Raji (cell line): Measurements from ENCODE around the gene EML4.

ENCODE experiments used
- POLR2A ChIP-seq: IDR thresholded peaks from 2 replicates; pipeline ENCODE4 v1.6.1; 2011; ENCODE audit warnings: low read depth, low read length, control low read depth; ENCODE audit not compliant: insufficient read depth

EML4 gene

GRCh38 chr2:42315844-42316470 lies 146.8 kb downstream of the EML4 start:
- no peak for TF ChIP-seq POLR2A

- no peak for TF ChIP-seq POLR2A
Observed at GRCh38 chr2:42316910-42317309, 147.8 kb downstream of the EML4 start.

GRCh38 chr2:42317486-42317885 lies 148.3 kb downstream of the EML4 start:
- TF ChIP-seq POLR2A: no peak

- no peak for TF ChIP-seq POLR2A
Observed at GRCh38 chr2:42317945-42318344, 148.8 kb downstream of the EML4 start.

- no peak for TF ChIP-seq POLR2A
Observed at GRCh38 chr2:42319265-42319664, 150.1 kb downstream of the EML4 start.

GRCh38 chr2:42321452-42322064 lies 152.4 kb downstream of the EML4 start:
- TF ChIP-seq POLR2A: no peak

GRCh38 chr2:42324244-42324643 lies 155.1 kb downstream of the EML4 start:
- TF ChIP-seq POLR2A: no peak

GRCh38 chr2:42324949-42325348 lies 155.8 kb downstream of the EML4 start:
- TF ChIP-seq POLR2A: no peak

GRCh38 chr2:42325609-42326008 lies 156.5 kb downstream of the EML4 start:
- TF ChIP-seq POLR2A: no peak

GRCh38 chr2:42327125-42327524 lies 158.0 kb downstream of the EML4 start:
- TF ChIP-seq POLR2A: no peak

GRCh38 chr2:42328148-42328833 lies 159.1 kb downstream of the EML4 start:
- no peak for TF ChIP-seq POLR2A

GRCh38 chr2:42328923-42329322 lies 159.8 kb downstream of the EML4 start:
- no peak for TF ChIP-seq POLR2A

GRCh38 chr2:42329736-42330135 lies 160.6 kb downstream of the EML4 start:
- TF ChIP-seq POLR2A: no peak

- no peak for TF ChIP-seq POLR2A
Observed at GRCh38 chr2:42331569-42332284, 162.6 kb downstream of the EML4 start.

GRCh38 chr2:42332575-42332974 lies 163.4 kb downstream of the EML4 start:
- TF ChIP-seq POLR2A: no peak

- TF ChIP-seq POLR2A: no peak
Observed at GRCh38 chr2:42333579-42333978, 164.4 kb downstream of the EML4 start.
